HG02973 (cell line): Measurements from ENCODE around the gene HERC2.

Experiments used
- ATAC-seq: cut with Tn5 transposase; IDR thresholded peaks from one replicate; pipeline ENCODE4 v1.9.1; 2021; ENCODE audit warnings: moderate library complexity; ENCODE audit not compliant: unreplicated experiment

Gene HERC2

DNA sequence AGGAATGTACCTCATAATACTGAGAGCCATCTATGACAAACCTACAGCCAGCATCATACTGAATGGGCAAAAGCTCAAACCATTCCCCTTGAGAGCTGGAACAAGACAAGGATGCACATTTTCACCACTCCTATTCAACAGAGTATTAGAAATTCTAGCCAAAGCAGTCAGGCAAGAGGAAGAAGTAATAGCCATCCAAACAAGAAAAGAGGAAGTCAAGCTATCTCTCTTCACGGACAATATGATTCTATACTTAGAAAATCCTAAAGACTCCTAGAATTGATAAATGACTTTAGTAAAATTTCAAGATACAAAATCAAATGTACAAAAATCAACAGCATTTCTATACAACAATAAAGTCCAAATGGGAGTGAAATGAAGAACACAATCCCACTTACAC lies 253.0 kb downstream of the HERC2 start:
- no peak for ATAC-seq

GRCh38 chr15:28066231-28066630 lies 255.7 kb downstream of the HERC2 start:
- ATAC-seq = no peak
